Lower leg skin (tissue), 4 donors: ENCODE data around the gene TRAK1. TPM values are rescaled to one million over a fixed set of nuclear protein-coding genes. Genes with fewer than 3 reads are reported as not detected.

ENCODE experiments used
- DNase-seq, 2 donors: peaks; one replicate each; pipeline ENCODE4 v3.0.0-alpha.2; 2019; ENCODE audit warnings: low spot score in 2 of 2
- H3K4me3 ChIP-seq: fragments of 200-600 bp; sonication (generic); 2 replicates; pipeline ENCODE4 v1.5.1; 2017; ENCODE audit warnings: mild to moderate bottlenecking, low read depth; ENCODE audit not compliant: poor library complexity, severe bottlenecking
- CTCF ChIP-seq, 3 donors: fragments of 450-650 bp; IDR thresholded peaks; one replicate each; pipeline ENCODE4 v1.5.1; 2016; ENCODE audit warnings: antibody characterized with exemption in 3 of 3, mild to moderate bottlenecking in 3 of 3, moderate library complexity in 2 of 3
- POLR2A ChIP-seq, 2 donors: fragments of 450-650 bp; IDR thresholded peaks; one replicate each; pipeline ENCODE4 v1.6.1; 2016 to 2017; ENCODE audit warnings: antibody characterized with exemption in 2 of 2, mild to moderate bottlenecking in 1 of 2, moderate library complexity in 1 of 2
- WGBS, 2 donors: methylation state at CpG; one replicate each; pipeline ENCODE4 v1.1.5; 2018; 5-methylcytosine and 5-hydroxymethylcytosine counted together
- intact Hi-C: fragments of 100-400 bp; cut with DNase I; formaldehyde crosslinking; loops from one replicate; pipeline ENCODE4 v1.15.0; 2023; ENCODE audit warnings: low total_unique reads
- total RNA-seq, 4 donors: library from RNA; depleted of rRNA; stranded (reverse); fragments of >200 nt; gene quantifications; one replicate each; pipeline ENCODE4 v1.1.0, GENCODE V29; 2016

The TRAK1 gene
- total RNA-seq, 4 donors from 2014 or later, result 69.0 to 96.3 (median 84.9) TPM

GRCh38 chr3:42184651-42185443 is 93.7 kb downstream of the TRAK1 start:
- WGBS, 2 donors, result 78 to 80% methylated on average over 23 of the region's 23 CpGs
- no peak for DNase-seq
- TF ChIP-seq CTCF (IDR thresholded peaks at IDR 0.05), result no peak
- no peak for TF ChIP-seq POLR2A (IDR thresholded peaks at IDR 0.05)
- H3K4me3 ChIP-seq, result no peak overlapping the region
- intact Hi-C loops, result no loop called here

GRCh38 chr3:42187936-42188335 is 96.8 kb downstream of the TRAK1 start:
- H3K4me3 ChIP-seq, result no peak overlapping the region
- TF ChIP-seq CTCF (IDR thresholded peaks at IDR 0.05) (no peak), POLR2A (IDR thresholded peaks at IDR 0.05) (no peak)
- intact Hi-C loops, result no loop called here
- WGBS, 2 donors, result 94 to 96% methylated on average over 8 to 9 of the region's 9 CpGs
- DNase-seq, result no peak

- WGBS, 2 donors, result 68 to 81% methylated on average over 1 of the region's 1 CpG
- TF ChIP-seq POLR2A (IDR thresholded peaks at IDR 0.05) (no peak), CTCF (IDR thresholded peaks at IDR 0.05) (no peak)
- DNase-seq, result no peak
- intact Hi-C loops, result no loop called here
- no peak overlapping the region for H3K4me3 ChIP-seq
Observed at GRCh38 chr3:42188376-42188775, 97.2 kb downstream of the TRAK1 start.

GRCh38 chr3:42189001-42189460 is 97.9 kb downstream of the TRAK1 start:
- no peak for DNase-seq
- 65 to 83% methylated on average over 6 of the region's 6 CpGs for WGBS, 2 donors
- TF ChIP-seq CTCF (IDR thresholded peaks at IDR 0.05) (no peak), POLR2A (IDR thresholded peaks at IDR 0.05) (no peak)
- intact Hi-C loops, result no loop called here
- H3K4me3 ChIP-seq, result no peak overlapping the region

- no peak for TF ChIP-seq CTCF (IDR thresholded peaks at IDR 0.05)
- no peak for TF ChIP-seq POLR2A (IDR thresholded peaks at IDR 0.05)
- WGBS, 2 donors, result 66% methylated on average over 6 of the region's 6 CpGs
- intact Hi-C loops, result loop anchor here (5.0 kb wide), 1 partner anchor 72 kb away; no protein-coding TSS in a partner anchor
- no peak for DNase-seq
- H3K4me3 ChIP-seq, result no peak overlapping the region
Observed at GRCh38 chr3:42189736-42190135, 98.6 kb downstream of the TRAK1 start.
